NCI-H748 treated with DMSO at 0.1 percent for 48 hours (cell line): ENCODE data around the gene TMEM209.
"Not testable (repeated sequence)": the region's sequence is repeated elsewhere in the genome, so short reads cannot be mapped to it uniquely, and the experiment has no call there.

ENCODE experiments used
- DNase-seq: peaks from one replicate; lab custom pipeline; 2025; lab: John Stamatoyannopoulos, UW

TMEM209 gene

DNA sequence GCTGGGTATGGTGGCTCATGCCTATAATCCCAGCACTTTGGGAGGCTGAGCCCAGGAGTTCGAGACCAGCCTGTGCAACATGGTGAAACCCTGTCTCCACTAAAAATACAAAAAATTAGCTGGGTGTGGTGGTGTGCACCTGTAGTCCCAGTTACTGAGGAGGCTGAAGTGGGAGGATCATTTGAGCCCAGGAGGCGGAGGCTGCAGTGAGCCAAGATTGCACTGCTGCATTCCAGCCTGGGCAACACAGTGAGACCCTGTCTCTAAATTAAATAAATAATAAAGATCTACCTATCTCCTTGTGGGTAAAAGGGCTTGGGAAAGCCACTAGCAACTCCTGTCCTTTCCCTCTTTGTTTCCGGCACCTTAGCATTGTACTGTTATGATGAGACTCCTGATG, 78.4 kb downstream of the TMEM209 start:
- DNase-seq: not testable (repeated sequence)

DNA sequence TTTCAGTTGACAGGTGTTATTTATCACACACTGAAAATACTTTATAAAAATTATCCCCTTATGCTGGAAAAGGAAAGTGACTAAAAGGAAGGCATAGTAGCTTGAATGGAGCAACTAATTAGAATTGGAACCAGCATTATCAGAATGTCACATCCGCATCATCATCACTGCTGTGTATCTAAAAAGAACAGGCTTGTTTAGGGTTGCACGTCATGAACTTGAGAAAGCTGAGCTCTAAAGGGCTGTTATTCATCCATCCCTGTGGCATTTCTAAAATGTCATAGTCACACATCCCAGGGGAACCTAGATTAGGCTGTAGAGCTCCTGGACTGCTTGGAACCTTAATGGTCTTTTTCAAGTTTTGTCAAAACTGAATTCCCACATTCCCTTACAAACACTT, 80.5 kb downstream of the TMEM209 start:
- no peak for DNase-seq

DNA sequence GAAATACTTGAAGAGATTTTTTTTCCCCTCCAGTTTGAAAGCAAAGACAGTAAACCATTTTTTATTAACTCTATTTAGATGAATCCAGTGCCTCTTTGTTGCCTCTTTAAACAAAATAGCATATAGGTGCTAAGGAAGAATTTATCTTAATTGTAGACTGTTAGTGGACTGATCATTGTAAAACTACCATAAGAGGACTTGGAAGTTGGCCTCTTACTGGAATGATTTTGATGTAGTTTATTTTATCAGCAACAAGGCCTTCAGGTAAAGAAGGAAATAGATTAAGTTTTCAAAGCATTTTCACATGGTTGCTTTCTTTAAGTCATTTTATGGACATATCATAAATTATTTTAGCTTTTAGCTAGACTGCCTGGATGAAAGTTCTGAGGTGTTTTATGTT, 81.7 kb downstream of the TMEM209 start:
- DNase-seq: no peak

DNA sequence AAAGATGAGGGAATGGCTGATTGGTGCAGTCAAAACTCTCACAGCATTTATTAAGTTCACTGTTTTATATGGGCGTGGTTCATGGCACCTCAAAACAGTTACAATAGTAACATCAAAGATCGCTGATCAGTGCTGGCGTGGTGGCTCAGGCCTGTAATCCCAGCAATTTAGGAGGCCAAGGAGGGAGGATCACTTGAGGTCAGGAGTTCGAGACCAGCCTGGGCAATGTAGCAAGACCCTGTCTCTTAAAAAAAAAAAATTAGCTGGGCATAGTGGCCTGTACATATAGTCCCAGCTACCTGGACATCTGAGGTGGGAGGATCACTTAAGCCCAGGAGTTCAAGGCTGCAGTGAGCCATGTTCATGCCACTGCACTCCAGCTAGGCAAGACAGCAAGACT, 86.4 kb downstream of the TMEM209 start:
- DNase-seq: no peak

DNA sequence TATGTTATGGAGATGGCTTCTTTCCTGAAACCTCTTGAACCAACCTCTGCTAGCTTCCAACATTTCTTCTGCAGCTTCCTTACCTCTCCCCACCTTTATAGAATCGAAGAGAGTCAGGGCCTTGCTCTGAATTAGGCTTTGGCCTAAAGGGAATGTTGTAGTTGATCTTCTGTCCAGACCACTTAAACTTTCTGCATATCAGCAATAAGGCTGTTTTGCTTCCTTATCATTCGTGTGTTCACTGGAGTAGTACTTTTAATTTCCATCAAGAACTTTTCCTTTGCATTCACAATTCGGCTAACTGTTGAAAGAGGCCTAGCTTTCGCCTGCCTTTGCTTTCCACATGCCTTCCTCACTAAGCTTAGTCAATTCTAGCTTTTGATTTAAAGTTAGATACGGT, 86.9 kb downstream of the TMEM209 start:
- DNase-seq: no peak

DNA sequence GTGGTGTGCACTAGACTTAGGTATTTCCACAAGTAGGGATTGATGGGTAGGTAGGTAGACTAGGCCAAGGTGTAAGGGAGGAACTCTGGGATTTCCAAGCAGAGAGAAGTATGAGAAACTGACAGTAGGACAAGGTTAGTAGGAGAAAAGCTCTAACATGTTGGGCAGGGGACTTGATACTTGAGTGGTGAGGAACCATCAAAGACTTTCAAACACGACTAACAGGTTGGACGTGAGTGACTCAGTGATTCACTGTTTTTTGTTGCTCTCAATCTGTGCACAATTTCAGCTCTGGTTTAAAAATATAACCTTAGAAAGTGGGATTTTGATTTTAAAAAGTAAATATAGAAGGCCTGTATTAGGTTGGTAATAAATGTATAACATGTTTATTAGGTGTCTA, 90.4 kb downstream of the TMEM209 start:
- DNase-seq: no peak
